22Rv1 (cell line): Measurements from ENCODE around the gene PAPPA2.

ENCODE experiments used
- H3K27ac ChIP-seq: fragments of 450-650 bp; 2 replicates; pipeline ENCODE4 v1.5.1; 2017
- ZFX ChIP-seq: fragments of 450-650 bp; IDR thresholded peaks from 2 replicates; pipeline ENCODE4 v1.6.1; 2017; ENCODE audit warnings: antibody characterized with exemption, borderline replicate concordance
- TF ChIP-seq, protein P1 (sequence below): fragments of 450-650 bp; IDR thresholded peaks from 2 replicates; pipeline ENCODE4 v1.5.1; 2017; ENCODE audit warnings: mild to moderate bottlenecking

PAPPA2 gene

DNA sequence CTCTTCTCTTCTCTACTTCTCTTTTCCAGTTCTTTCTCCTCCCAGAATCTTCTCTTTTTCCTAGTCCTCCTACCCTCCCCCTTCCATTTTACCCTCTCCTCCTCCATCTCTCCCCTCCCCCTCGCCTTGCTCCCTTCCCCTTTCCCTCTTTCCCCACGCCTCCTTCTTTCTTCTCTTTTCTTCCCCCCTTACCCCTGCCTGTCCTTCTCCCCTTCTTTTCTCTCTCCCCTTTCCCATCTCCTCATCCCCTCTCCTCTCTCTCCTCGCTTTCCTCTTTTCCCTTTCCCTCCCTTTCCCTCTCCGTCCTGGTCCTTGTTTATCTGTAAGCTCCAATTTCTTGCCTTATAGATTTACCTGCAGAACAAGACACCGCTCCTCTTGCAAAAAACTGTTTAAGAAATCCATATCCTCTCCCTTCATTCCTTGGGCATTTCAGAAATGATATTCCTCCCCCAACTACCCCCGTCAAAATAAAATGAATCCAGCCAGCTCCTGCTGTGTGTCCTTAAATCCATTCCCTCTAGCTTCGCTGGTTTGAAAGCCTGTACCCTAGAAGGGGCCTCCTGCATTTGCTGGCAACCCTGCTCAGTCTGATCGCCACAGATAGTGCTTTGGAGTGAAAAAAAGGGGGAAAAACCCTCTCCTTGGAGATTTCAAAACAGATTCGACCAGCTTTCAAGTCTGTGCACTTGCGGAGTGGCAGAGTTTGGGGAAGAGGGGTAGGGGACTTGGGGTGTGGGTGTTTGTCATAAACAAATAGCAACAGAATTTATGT is 89.4 kb downstream of the PAPPA2 start:
- no peak for TF ChIP-seq ZFX
- TF ChIP-seq, protein P1, sequence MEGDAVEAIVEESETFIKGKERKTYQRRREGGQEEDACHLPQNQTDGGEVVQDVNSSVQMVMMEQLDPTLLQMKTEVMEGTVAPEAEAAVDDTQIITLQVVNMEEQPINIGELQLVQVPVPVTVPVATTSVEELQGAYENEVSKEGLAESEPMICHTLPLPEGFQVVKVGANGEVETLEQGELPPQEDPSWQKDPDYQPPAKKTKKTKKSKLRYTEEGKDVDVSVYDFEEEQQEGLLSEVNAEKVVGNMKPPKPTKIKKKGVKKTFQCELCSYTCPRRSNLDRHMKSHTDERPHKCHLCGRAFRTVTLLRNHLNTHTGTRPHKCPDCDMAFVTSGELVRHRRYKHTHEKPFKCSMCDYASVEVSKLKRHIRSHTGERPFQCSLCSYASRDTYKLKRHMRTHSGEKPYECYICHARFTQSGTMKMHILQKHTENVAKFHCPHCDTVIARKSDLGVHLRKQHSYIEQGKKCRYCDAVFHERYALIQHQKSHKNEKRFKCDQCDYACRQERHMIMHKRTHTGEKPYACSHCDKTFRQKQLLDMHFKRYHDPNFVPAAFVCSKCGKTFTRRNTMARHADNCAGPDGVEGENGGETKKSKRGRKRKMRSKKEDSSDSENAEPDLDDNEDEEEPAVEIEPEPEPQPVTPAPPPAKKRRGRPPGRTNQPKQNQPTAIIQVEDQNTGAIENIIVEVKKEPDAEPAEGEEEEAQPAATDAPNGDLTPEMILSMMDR, result no peak
- no peak overlapping the region for H3K27ac ChIP-seq

DNA sequence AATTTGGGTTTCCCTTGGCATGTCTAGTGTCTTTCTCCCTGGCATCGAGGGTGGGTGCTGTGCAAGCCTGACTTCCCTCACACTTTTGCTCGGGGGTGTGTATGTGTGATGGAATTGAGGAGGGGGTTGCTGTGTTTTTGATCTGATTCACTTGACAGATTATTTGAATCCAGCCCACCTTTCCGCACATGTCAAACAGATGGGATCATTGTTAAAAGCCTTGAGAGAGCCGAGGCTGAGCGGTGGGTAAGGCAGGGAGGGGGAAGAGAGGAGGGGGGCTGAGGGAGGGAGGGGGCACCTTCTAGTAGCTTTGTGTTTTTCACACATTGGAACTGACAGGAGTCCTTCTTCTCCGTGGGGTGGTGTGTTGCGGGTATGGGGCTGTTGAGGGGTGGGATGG is 90.0 kb downstream of the PAPPA2 start:
- TF ChIP-seq, protein P1, result no peak
- TF ChIP-seq ZFX, result no peak
- H3K27ac ChIP-seq, result no peak overlapping the region

DNA sequence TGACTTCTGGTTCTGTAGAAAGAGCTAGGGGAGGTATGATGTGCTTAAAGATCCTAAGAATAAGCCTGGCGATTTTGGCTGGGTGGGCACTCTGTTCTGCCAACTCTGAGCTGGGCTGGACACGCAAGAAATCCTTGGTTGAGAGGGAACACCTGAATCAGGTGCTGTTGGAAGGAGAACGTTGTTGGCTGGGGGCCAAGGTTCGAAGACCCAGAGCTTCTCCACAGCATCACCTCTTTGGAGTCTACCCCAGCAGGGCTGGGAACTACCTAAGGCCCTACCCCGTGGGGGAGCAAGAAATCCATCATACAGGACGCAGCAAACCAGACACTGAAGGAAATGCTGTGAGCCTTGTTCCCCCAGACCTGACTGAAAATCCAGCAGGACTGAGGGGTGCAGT is 93.3 kb downstream of the PAPPA2 start:
- no peak overlapping the region for H3K27ac ChIP-seq
- TF ChIP-seq ZFX, result no peak
- TF ChIP-seq, protein P1, result no peak

DNA sequence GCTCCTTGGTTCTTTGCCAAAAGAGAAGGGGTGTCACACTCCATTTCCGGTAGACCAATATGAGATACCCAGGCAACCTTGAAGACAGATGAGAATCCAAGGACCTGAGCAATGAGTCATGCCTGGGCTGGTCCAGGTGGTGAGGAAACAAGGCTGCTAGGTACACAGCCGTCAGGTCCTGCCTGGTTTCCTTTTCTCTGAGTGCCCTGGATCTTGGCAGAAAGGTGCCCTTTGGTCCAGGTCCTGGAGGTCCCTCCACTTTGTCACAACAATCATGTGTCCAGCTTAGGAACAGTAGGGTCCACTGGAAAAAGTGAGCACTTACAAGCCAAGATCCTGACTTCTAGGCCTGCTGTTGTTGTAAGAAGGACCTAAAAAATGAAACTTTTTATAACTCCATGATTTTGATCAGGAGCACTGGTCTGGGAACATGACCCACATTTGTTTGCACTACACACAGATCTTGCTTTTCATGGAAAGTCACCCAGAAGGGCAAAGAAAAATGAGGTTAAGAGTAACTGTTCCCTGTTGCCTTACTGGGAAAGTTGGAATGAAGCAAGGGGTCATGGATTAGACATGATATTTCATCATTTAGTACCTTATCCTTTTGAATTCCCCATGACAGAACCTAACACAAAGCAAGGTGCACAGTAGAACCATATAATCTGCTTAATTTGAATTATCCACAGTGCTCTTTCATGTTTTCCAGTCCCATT is 94.7 kb downstream of the PAPPA2 start:
- TF ChIP-seq ZFX, result no peak
- TF ChIP-seq, protein P1, result no peak

DNA sequence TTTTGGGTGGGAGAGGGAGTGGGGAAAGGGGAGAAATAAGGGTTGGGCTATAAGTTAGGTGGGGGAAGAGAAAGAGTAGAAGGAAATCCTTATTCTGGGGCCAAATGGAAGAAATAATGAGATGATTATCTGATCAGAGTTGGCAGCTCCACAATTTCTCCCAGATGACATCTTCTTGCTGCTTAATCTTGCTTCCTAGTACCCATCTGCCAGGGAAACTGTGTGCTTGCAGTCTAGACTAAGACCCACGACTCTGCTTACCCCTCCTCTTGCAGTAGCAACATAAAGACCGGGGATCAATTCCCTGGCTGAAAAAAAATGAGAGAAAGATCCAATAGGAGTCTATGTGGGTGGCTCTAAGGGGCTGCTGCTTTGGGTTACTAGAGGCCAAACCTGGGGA is 95.6 kb downstream of the PAPPA2 start:
- no peak overlapping the region for H3K27ac ChIP-seq
- TF ChIP-seq, protein P1, result no peak
- TF ChIP-seq ZFX, result no peak

More for the DNA sequence above, 94.7 kb downstream of the PAPPA2 start:
- no peak overlapping the region for H3K27ac ChIP-seq

DNA sequence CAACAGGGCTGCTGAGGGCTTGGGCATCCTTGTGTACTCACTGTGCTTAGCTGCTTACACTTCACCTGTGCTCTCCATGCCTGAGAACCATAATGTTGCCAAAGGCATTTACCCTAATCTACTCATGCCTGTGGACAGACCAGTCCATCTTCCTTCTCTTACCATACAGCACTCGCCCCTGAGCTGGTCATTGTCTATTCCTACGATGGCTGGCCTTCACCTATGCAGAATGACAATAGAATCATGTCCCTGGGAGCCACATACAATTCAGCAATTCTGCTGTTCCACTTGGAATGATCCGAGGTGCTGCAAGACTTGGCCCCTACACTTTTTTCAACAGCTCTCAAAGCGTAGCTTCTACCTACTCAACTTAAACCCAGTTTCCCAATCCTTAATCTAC is 96.5 kb downstream of the PAPPA2 start:
- TF ChIP-seq, protein P1, result no peak
- TF ChIP-seq ZFX, result no peak
- no peak overlapping the region for H3K27ac ChIP-seq

DNA sequence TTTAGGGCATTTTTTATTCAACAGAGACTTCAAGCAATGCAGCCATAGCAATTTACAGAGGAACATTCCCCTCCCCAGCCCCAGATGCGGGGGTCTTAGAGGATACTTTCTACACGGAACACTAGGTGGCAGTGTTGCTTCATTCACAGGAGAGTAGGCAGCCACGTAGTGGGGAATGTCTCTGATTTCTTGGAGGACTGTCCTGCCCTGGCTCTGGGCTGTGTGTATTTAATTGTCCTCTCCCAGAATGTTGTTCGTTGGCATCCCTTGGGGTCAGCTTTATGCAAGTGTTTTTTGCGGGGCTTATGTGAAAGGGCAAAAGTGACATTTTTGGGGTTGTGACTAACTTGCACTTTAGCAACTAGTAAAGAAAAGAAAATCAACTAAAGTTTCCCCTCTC is 96.9 kb downstream of the PAPPA2 start:
- no peak overlapping the region for H3K27ac ChIP-seq
- no peak for TF ChIP-seq ZFX
- TF ChIP-seq, protein P1, result peak; percentile 97
